ENCODE data around the gene SFT2D3. TPM values are rescaled to one million over a fixed set of nuclear protein-coding genes. Genes with fewer than 3 reads are reported as not detected.
"Not testable (repeated sequence)": the region's sequence is repeated elsewhere in the genome, so short reads cannot be mapped to it uniquely, and the experiment has no call there.

SFT2D3 gene
- polyA plus RNA-seq, 2 of the 4 experiments (the other 2 are of a cell fraction), result 4.5 to 10.4 TPM

DNA sequence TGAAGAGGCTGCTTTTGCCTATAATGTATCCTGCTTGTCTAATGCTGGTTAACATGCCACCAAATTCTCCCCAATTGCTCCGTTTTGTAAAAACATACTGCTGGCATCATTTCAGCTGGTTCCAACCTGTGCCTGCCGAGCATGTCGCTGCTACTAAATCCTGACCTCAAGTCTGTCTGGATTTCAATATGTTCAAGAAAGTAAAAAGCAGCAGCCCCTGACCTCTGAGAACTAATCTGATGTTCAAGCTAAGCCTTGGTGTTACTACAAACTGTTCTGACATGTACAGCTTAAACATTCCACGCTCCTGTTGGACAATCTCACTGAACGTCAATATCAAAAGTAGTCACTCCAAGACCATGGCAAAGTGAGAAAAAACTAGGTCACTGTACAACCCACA, 46.3 kb downstream of the SFT2D3 start:
- 93% methylated on average over 5 of the region's 5 CpGs for WGBS (ENCODE audit: missing lambda C conversion rate)
- TF ChIP-seq TP53 (CRISPR knock-in tag; IDR thresholded peaks at IDR 0.05) (no peak), EHF (CRISPR knock-in tag; IDR thresholded peaks at IDR 0.05) (no peak), PHF8 (IDR thresholded peaks at IDR 0.05; ENCODE audit: borderline replicate concordance, low read depth) (no peak), POLR2A (IDR thresholded peaks at IDR 0.05; ENCODE audit: low read length) (no peak), NPAS2 (CRISPR knock-in tag; IDR thresholded peaks at IDR 0.05; ENCODE audit: borderline replicate concordance) (no peak), GATA3 (IDR thresholded peaks at IDR 0.05; ENCODE audit: borderline replicate concordance) (no peak), BHLHE40 (IDR thresholded peaks at IDR 0.05; ENCODE audit: low read depth, low read length) (no peak), CHD2 (IDR thresholded peaks at IDR 0.05; ENCODE audit: low read length, partially characterized antibody) (no peak), HEYL (CRISPR knock-in tag; IDR thresholded peaks at IDR 0.05) (no peak), HOXA7 (CRISPR knock-in tag; IDR thresholded peaks at IDR 0.05) (no peak)
- TF ChIP-seq, protein P1, sequence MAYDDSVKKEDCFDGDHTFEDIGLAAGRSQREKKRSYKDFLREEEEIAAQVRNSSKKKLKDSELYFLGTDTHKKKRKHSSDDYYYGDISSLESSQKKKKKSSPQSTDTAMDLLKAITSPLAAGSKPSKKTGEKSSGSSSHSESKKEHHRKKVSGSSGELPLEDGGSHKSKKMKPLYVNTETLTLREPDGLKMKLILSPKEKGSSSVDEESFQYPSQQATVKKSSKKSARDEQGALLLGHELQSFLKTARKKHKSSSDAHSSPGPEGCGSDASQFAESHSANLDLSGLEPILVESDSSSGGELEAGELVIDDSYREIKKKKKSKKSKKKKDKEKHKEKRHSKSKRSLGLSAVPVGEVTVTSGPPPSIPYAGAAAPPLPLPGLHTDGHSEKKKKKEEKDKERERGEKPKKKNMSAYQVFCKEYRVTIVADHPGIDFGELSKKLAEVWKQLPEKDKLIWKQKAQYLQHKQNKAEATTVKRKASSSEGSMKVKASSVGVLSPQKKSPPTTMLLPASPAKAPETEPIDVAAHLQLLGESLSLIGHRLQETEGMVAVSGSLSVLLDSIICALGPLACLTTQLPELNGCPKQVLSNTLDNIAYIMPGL (CRISPR knock-in tag; IDR thresholded peaks at IDR 0.05; ENCODE audit: borderline replicate concordance), result no peak
- TF ChIP-seq, protein P2, sequence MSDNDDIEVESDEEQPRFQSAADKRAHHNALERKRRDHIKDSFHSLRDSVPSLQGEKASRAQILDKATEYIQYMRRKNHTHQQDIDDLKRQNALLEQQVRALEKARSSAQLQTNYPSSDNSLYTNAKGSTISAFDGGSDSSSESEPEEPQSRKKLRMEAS (IDR thresholded peaks at IDR 0.05), result no peak
- TF ChIP-seq, protein P3, sequence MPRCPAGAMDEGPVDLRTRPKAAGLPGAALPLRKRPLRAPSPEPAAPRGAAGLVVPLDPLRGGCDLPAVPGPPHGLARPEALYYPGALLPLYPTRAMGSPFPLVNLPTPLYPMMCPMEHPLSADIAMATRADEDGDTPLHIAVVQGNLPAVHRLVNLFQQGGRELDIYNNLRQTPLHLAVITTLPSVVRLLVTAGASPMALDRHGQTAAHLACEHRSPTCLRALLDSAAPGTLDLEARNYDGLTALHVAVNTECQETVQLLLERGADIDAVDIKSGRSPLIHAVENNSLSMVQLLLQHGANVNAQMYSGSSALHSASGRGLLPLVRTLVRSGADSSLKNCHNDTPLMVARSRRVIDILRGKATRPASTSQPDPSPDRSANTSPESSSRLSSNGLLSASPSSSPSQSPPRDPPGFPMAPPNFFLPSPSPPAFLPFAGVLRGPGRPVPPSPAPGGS (IDR thresholded peaks at IDR 0.05), result no peak
- Histone ChIP-seq H3K9me3 (no peaks in the 10 kb centered on the region), H3K4me1 (peaks cover 8% of the 10 kb centered on the region; the same call in 1 of the 3 replicates), H3K4me3 (no peak overlapping the region), H3K4me2 (no peak overlapping the region), H3K27ac (no peak overlapping the region)
- ChIA-PET POLR2A (no interaction called here), CTCF (interaction anchor here (0.8 kb wide), 1 partner anchor 52 kb away, joined by 4 read pairs; no protein-coding TSS in a partner anchor)
- no peak for FAIRE-seq
- no peak for ATAC-seq
- DNase-seq (ENCODE audit: low read depth in 1 of 2, low spot score in 1 of 2), result no peak

DNA sequence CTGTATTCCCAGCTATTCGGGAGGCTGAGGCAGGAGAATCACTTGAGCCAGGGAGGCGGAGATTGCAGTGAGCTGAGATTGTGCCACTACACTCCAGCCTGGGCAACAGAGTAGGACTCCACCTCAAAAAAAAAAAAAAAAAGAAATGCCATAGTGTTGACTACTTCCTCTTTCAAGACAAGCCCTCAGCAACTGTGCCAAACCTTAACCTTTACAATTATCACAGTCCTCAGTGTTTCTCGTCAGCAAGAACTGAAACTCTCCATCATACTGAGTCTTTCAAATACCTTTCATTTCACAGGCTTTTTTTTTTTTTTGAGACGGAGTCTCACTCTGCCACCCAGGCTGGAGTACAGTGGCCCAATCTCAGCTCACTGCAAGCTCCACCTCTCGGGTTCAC, 48.2 kb downstream of the SFT2D3 start:
- H3K4me3 ChIP-seq; H3K9me3 ChIP-seq; DNase-seq (ENCODE audit: low read depth in 1 of 2, low spot score in 1 of 2); H3K4me1 ChIP-seq; FAIRE-seq; H3K27ac ChIP-seq; H3K4me2 ChIP-seq; POLR2A ChIA-PET: not testable (repeated sequence)
- ATAC-seq, result peak in 1 of 2 experiments; percentile 55; a peak in 3 of 6 replicates
- 90% methylated on average over 5 of the region's 5 CpGs for WGBS (ENCODE audit: missing lambda C conversion rate)
- CTCF ChIA-PET, result interaction anchor here (1.3 to 1.4 kb wide), 3 partner anchors 9 to 45 kb away, joined by 3 to 5 read pairs (median 3); no protein-coding TSS in a partner anchor

DNA sequence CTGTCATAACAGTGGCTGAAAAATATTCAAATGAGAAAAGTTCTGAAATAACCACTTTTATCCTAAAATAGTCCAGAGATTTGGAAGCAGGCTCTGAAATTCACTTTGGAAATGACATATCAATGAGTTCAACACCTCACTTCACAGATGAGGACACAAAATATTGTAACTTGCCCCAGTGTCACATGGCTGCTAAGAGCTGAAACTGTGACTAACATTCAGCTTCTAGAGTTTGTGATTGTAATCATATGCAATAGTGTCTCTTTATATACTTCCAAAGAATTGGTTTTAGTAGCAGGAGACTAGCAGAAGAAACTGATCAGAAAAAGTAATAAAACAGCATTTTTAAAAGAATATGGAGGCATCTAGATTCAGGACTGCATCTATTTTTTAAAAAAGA, 52.1 kb downstream of the SFT2D3 start:
- TF ChIP-seq ESRRA (IDR thresholded peaks at IDR 0.05; ENCODE audit: borderline replicate concordance, low read length) (no peak), CHD2 (IDR thresholded peaks at IDR 0.05; ENCODE audit: low read length, partially characterized antibody) (no peak), KDM1A (IDR thresholded peaks at IDR 0.05; ENCODE audit: low read depth) (no peak), NPAS2 (CRISPR knock-in tag; IDR thresholded peaks at IDR 0.05; ENCODE audit: borderline replicate concordance) (no peak), CBX2 (IDR thresholded peaks at IDR 0.05; ENCODE audit: borderline replicate concordance, low read depth) (no peak), HOXB5 (CRISPR knock-in tag; IDR thresholded peaks at IDR 0.05) (no peak), HDAC2 (IDR thresholded peaks at IDR 0.05) (no peak), NFE2L2 (conservative IDR thresholded peaks at IDR 0.05; ENCODE audit: low read length) (no peak), SMC3 (IDR thresholded peaks at IDR 0.05) (no peak), FOSL2 (IDR thresholded peaks at IDR 0.05) (no peak), FOSL2 (CRISPR knock-in tag; IDR thresholded peaks at IDR 0.05) (no peak), RFX5 (IDR thresholded peaks at IDR 0.05) (no peak), EP300 (IDR thresholded peaks at IDR 0.05) (no peak), TFCP2L1 (CRISPR knock-in tag; IDR thresholded peaks at IDR 0.05) (no peak)
- TF ChIP-seq, protein P3 (IDR thresholded peaks at IDR 0.05), result no peak
- H3K9me3 ChIP-seq, result no peaks in the 10 kb centered on the region
- FAIRE-seq (no peak), DNase-seq (ENCODE audit: low read depth in 1 of 2, low spot score in 1 of 2) (no peak), ATAC-seq (no peak)
- H3K4me2 ChIP-seq, result no peak overlapping the region
- ChIA-PET POLR2A (no interaction called here), CTCF (no interaction called here)
- H3K27ac ChIP-seq, result no peak overlapping the region
- H3K4me3 ChIP-seq, result no peak overlapping the region
- peaks cover 5% of the 10 kb centered on the region; the same call in 1 of the 3 replicates for H3K4me1 ChIP-seq
